Thyroid gland (tissue), 4 donors: ENCODE results near the gene SLC5A6.

Experiments used
- POLR2A ChIP-seq, 2 donors: fragments of 450-650 bp; IDR thresholded peaks; one replicate each; pipeline ENCODE4 v1.6.1; 2017; ENCODE audit warnings: antibody characterized with exemption in 2 of 2, mild to moderate bottlenecking in 2 of 2, moderate library complexity in 1 of 2
- TF ChIP-seq, protein P1 (sequence below), 6 experiments: fragments of 200-600 bp in 3 of 6; fragments of 450-650 bp in 3 of 6; sonication (generic) in 3 of 6; IDR thresholded peaks; one replicate each; pipeline ENCODE4 v1.5.1; 2016 to 2019; ENCODE audit warnings: antibody characterized with exemption in 6 of 6, mild to moderate bottlenecking in 2 of 6, inconsistent platforms in 1 of 6, moderate library complexity in 1 of 6

GRCh38 chr2:27186613-27187345 lies 25.3 kb downstream of the SLC5A6 start:
- TF ChIP-seq, protein P1, sequence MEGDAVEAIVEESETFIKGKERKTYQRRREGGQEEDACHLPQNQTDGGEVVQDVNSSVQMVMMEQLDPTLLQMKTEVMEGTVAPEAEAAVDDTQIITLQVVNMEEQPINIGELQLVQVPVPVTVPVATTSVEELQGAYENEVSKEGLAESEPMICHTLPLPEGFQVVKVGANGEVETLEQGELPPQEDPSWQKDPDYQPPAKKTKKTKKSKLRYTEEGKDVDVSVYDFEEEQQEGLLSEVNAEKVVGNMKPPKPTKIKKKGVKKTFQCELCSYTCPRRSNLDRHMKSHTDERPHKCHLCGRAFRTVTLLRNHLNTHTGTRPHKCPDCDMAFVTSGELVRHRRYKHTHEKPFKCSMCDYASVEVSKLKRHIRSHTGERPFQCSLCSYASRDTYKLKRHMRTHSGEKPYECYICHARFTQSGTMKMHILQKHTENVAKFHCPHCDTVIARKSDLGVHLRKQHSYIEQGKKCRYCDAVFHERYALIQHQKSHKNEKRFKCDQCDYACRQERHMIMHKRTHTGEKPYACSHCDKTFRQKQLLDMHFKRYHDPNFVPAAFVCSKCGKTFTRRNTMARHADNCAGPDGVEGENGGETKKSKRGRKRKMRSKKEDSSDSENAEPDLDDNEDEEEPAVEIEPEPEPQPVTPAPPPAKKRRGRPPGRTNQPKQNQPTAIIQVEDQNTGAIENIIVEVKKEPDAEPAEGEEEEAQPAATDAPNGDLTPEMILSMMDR (IDR thresholded peaks at IDR 0.05), result no peak
- no peak for TF ChIP-seq POLR2A (IDR thresholded peaks at IDR 0.05)
